ENCODE measurements around the gene FOXE3. TPM values are rescaled to one million over a fixed set of nuclear protein-coding genes. Genes with fewer than 3 reads are reported as not detected.

FOXE3 gene
- total RNA-seq: not detected

DNA sequence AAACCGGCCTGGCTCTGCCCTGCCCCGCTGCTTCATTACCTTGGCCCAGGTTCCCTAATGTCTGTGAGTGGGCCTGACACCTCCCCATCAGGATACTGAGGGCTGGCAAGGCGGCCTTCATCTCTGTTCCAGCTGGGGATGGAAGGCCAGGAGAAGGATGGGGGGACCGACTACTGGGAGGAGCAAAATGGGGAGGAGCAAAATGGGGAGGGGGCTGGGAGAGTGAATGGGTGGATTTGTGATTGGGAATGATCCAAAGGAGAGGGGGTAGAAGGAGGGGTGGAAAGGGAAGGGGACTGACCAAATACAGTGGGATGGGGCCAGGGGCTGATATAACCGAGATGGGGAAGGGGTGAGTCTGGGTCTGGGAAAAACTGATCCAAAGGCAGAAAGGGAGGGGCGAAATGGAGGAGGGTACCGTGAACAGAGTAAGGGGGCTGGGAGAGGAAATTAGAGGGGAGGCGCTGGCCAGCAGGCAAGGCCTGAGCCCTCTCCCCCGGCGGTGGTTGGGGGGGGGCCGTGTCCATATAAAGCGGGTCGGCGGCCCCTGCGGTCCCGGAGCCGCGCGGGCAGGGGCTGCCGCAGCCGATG lies at the start of gene FOXE3:
FOXE3 (plus strand) TSS at position 558 of the 591 bp plus-strand sequence; CDS start at position 589, 31 bp downstream.
- peaks cover 59% of the 10 kb centered on the region for H3K27me3 Mint-ChIP-seq
- no peak within 1 kb of the TSS for H3K27ac Mint-ChIP-seq

DNA sequence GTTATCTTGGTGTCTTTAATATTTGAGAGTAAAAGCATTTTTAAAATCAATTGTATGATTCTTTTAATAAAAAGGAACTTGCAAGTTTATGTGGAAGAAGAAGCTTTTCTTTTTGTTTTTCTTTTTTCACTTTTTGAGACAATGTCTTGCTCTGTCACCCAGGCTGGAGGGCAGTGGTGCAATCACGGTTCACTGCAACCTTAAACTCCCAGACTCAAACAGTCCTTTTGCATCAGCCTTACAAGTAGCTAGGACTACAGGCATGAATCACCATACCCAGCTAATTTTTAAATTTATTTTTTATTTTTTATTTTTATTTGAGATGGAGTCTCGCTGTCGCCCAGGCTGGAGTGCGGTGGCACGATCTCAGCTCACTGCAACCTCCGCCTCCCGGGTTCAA lies 48.4 kb upstream of the FOXE3 start:
- Mint-ChIP-seq H3K36me3 (peaks cover 11% of the 10 kb centered on the region), H3K9me3 (no peaks in the 10 kb centered on the region), H3K27me3 (no peaks in the 10 kb centered on the region), H3K27ac (no peak overlapping the region), H3K4me1 (peaks cover 8% of the 10 kb centered on the region), H3K4me3 (no peak overlapping the region)
- DNase-seq: no peak

More for the DNA sequence above, at the start of gene FOXE3:
- Mint-ChIP-seq H3K4me1 (no peaks in the 10 kb centered on the region), H3K4me3 (peak within 1 kb of the TSS; percentile 51), H3K9me3 (no peaks in the 10 kb centered on the region), H3K36me3 (no peaks in the 10 kb centered on the region)
- no peak for DNase-seq

DNA sequence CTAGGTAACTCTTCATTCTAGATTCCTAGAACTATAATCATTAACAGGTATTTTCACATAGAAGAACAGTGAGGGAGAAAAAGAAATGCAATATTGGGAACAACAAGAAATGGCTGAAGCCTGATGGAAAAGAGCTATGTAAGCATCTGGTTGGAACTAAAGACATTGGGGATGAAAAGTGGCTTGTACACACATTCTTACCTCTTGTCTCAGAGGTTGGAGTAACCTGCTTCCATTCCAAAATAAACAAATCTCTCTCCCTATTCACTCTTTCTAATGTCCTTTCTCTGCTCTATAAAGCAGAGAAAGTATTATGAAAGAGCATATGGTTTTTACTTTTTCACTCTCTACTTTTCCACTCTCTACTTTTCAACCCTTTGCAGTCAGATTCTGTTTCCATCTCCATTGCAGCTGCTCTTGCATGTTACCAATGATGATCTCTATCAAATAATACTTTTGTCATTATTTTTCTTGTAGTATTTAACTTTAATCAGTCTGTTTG lies 45.0 kb upstream of the FOXE3 start:
- Mint-ChIP-seq H3K36me3 (peaks cover 11% of the 10 kb centered on the region), H3K4me3 (no peak overlapping the region), H3K27me3 (no peaks in the 10 kb centered on the region), H3K4me1 (no peaks in the 10 kb centered on the region), H3K27ac (no peak overlapping the region), H3K9me3 (no peaks in the 10 kb centered on the region)
- no peak for DNase-seq

DNA sequence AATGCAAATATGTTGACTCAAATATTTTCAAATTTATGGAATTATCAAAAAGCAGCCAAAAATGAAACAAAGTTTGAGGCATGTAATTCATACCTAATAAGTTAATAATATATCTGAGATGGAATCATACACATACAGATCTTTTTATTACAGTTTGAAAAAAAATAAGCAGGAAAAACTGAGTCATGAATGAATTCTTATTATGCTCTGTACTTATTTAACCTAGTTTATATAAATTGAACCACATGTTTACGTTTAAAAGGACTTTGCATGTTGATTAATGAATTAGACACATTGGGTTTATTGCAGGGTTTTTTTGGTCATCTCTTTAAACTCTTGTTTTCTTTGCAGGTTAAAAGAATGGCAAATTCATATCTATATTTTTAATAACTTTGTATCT lies 41.6 kb upstream of the FOXE3 start:
- no peaks in the 10 kb centered on the region for H3K4me1 Mint-ChIP-seq
- H3K9me3 Mint-ChIP-seq: no peaks in the 10 kb centered on the region
- no peak for DNase-seq
- H3K4me3 Mint-ChIP-seq: no peak overlapping the region
- H3K36me3 Mint-ChIP-seq: peaks cover 13% of the 10 kb centered on the region
- H3K27me3 Mint-ChIP-seq: no peaks in the 10 kb centered on the region
- H3K27ac Mint-ChIP-seq: no peak overlapping the region

DNA sequence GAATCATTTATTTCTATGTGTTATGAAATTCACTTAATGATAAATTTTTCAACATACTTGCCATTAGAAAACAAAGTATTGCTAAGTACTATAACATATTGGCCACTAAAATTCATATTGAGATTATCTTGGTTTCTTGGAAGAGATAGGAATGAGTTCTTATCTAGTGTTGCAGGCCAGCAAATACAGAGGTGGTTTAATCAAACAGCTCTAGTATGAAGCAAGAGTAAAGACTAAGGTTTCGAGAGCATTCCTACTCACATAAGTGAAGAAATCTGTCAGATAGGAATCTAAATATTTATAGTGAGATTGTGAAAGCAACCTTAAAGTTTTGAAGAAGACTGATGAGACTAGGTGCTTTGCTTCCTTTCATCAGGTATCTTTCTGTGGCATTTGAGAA lies 37.9 kb upstream of the FOXE3 start:
- DNase-seq: no peak
- Mint-ChIP-seq H3K9me3 (no peaks in the 10 kb centered on the region), H3K27me3 (no peaks in the 10 kb centered on the region), H3K4me3 (no peak overlapping the region), H3K4me1 (no peaks in the 10 kb centered on the region), H3K36me3 (peaks cover 10% of the 10 kb centered on the region), H3K27ac (no peak overlapping the region)

DNA sequence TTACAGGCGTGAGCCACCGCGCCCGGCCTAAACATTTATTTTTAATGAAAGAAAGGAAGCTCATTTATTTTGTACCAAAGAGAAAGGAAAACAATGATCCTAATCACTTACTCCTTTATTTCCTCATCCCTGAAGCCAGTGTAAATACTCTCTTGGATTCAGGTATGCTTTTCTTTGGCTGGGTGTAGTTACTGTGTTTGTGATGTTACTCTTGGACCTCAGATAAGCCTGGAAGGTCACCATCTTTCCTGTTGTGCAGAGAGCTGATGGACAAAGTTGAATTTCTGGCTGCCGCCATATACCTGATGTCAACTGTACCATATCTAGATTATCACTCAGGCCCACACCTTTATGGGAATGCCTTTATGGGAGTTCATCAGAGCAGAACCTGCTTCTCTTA lies 35.4 kb upstream of the FOXE3 start:
- H3K27ac Mint-ChIP-seq: no peak overlapping the region
- peaks cover 11% of the 10 kb centered on the region for H3K36me3 Mint-ChIP-seq

GRCh38 chr1:47382399-47382983 lies 33.6 kb upstream of the FOXE3 start:
- no peaks in the 10 kb centered on the region for H3K27me3 Mint-ChIP-seq
- H3K4me3 Mint-ChIP-seq: no peak overlapping the region
- H3K27ac Mint-ChIP-seq: no peak overlapping the region
- peaks cover 14% of the 10 kb centered on the region for H3K36me3 Mint-ChIP-seq
- H3K9me3 Mint-ChIP-seq: no peaks in the 10 kb centered on the region
- no peak for DNase-seq
- H3K4me1 Mint-ChIP-seq: no peaks in the 10 kb centered on the region

More for the DNA sequence above, 35.4 kb upstream of the FOXE3 start:
- no peaks in the 10 kb centered on the region for H3K4me1 Mint-ChIP-seq
- no peak overlapping the region for H3K4me3 Mint-ChIP-seq
- H3K9me3 Mint-ChIP-seq: no peaks in the 10 kb centered on the region
- DNase-seq: no peak
- no peaks in the 10 kb centered on the region for H3K27me3 Mint-ChIP-seq

DNA sequence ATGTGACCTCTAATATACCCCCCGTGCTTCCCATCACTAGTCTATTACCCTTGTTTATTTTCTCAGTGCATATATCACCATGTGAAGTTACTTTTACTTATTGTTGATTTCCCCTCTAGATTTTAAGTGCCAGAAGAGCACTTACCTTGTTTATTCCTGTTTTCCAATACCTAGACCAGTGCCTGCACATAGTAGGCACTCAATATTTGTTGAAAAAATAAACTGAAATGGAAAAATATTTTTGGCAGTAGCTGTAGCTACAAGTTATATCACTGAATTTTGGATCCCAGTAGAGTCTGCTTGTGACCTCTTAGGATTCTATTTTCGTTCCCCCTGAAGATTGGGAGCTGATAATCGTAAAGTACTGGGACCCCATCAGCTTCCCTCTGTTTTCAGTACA lies 32.0 kb upstream of the FOXE3 start:
- Mint-ChIP-seq H3K4me1 (no peaks in the 10 kb centered on the region), H3K9me3 (no peaks in the 10 kb centered on the region), H3K36me3 (peaks cover 12% of the 10 kb centered on the region), H3K27ac (no peak overlapping the region), H3K27me3 (no peaks in the 10 kb centered on the region), H3K4me3 (no peak overlapping the region)
- no peak for DNase-seq

GRCh38 chr1:47385020-47385419 lies 31.1 kb upstream of the FOXE3 start:
- H3K27me3 Mint-ChIP-seq: no peaks in the 10 kb centered on the region
- H3K4me3 Mint-ChIP-seq: no peak overlapping the region
- H3K4me1 Mint-ChIP-seq: no peaks in the 10 kb centered on the region
- no peaks in the 10 kb centered on the region for H3K9me3 Mint-ChIP-seq
- H3K36me3 Mint-ChIP-seq: peaks cover 5% of the 10 kb centered on the region
- no peak for DNase-seq
- no peak overlapping the region for H3K27ac Mint-ChIP-seq

GRCh38 chr1:47386268-47386667 lies 29.8 kb upstream of the FOXE3 start:
- Mint-ChIP-seq H3K9me3 (no peaks in the 10 kb centered on the region), H3K4me3 (no peak overlapping the region), H3K27me3 (no peaks in the 10 kb centered on the region), H3K4me1 (no peaks in the 10 kb centered on the region), H3K27ac (no peak overlapping the region), H3K36me3 (peaks cover 5% of the 10 kb centered on the region)
- no peak for DNase-seq

DNA sequence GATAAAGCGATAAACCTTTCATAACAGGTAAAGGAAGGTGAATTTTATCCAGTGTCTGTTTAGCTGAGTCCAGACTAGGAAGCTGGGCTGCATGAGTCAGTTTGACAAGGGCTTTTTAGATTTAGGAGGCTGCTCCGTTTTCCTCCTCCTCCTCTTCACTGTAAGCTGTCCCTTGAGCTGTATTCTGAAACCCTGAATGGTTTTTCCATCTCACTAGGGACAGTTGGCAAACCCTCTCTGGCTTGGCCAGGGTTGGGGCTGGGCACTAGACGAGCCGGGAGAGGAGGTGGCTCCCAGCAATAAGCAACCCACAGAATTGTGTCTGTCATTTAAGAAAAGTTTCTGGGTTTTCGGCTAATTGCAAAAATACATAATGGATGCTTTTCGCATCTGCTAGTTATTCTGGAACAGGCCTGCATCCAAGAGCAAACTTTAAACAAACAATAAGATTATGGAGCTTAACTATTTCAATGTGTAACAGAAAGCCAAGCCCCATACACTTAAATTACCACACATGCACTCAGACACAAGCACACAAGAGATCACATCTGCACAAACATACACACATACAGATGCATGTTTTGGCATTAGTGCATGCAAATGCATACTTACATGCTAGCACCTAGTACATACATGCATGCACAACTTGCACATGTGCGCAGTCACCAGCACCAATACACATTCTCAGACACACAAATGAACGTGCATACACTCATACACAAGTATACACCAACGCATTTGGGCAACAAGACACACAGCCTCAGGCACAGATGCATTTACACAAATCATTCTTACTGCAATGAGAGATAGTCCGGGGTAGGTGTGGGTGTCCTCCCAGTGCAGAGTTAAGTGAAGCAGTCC lies 27.8 kb upstream of the FOXE3 start:
- Mint-ChIP-seq H3K27me3 (peaks cover 4% of the 10 kb centered on the region), H3K9me3 (no peaks in the 10 kb centered on the region), H3K4me3 (no peak overlapping the region), H3K36me3 (peaks cover 5% of the 10 kb centered on the region), H3K27ac (no peak overlapping the region), H3K4me1 (no peaks in the 10 kb centered on the region)
- no peak for DNase-seq

DNA sequence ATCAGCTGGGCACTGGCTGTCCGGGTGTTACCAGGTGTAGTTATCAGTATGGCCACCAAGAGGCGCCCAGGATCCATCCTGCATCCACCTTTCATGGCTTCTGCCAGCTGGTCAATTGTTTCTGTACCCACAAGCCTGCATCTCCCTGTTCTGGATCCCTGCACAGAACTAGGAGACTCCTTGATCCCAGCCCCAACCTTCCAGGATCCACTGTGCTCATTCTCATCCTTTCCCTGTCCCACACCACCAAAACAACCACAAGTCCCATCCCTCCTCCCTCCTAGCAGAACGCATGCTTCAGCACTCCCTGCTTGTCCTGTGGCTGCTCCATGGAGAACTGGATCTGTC lies 27.2 kb upstream of the FOXE3 start:
- no peaks in the 10 kb centered on the region for H3K4me1 Mint-ChIP-seq
- H3K9me3 Mint-ChIP-seq: no peaks in the 10 kb centered on the region
- H3K4me3 Mint-ChIP-seq: no peak overlapping the region
- peak; percentile 31 for DNase-seq
- peaks cover 3% of the 10 kb centered on the region for H3K36me3 Mint-ChIP-seq
- peaks cover 4% of the 10 kb centered on the region for H3K27me3 Mint-ChIP-seq
- H3K27ac Mint-ChIP-seq: no peak overlapping the region

GRCh38 chr1:47389731-47390130 lies 26.4 kb upstream of the FOXE3 start:
- H3K36me3 Mint-ChIP-seq: peaks cover 3% of the 10 kb centered on the region
- H3K9me3 Mint-ChIP-seq: no peaks in the 10 kb centered on the region
- DNase-seq: no peak
- H3K4me3 Mint-ChIP-seq: no peak overlapping the region
- H3K27ac Mint-ChIP-seq: no peak overlapping the region
- H3K4me1 Mint-ChIP-seq: no peaks in the 10 kb centered on the region
- H3K27me3 Mint-ChIP-seq: peaks cover 4% of the 10 kb centered on the region

GRCh38 chr1:47390843-47391242 lies 25.2 kb upstream of the FOXE3 start:
- no peaks in the 10 kb centered on the region for H3K9me3 Mint-ChIP-seq
- peaks cover 3% of the 10 kb centered on the region for H3K36me3 Mint-ChIP-seq
- H3K4me3 Mint-ChIP-seq: no peak overlapping the region
- H3K4me1 Mint-ChIP-seq: no peaks in the 10 kb centered on the region
- H3K27ac Mint-ChIP-seq: no peak overlapping the region
- DNase-seq: no peak
- peaks cover 10% of the 10 kb centered on the region for H3K27me3 Mint-ChIP-seq

GRCh38 chr1:47393141-47393540 lies 22.9 kb upstream of the FOXE3 start:
- Mint-ChIP-seq H3K36me3 (no peaks in the 10 kb centered on the region), H3K4me3 (no peak overlapping the region), H3K4me1 (no peaks in the 10 kb centered on the region), H3K27ac (no peak overlapping the region), H3K9me3 (no peaks in the 10 kb centered on the region), H3K27me3 (peaks cover 22% of the 10 kb centered on the region)
- no peak for DNase-seq
